Gastroesophageal sphincter (tissue), 4 donors: Measurements from ENCODE around the gene ADD2. TPM values are rescaled to one million over a fixed set of nuclear protein-coding genes. Genes with fewer than 3 reads are reported as not detected.
"Not testable (repeated sequence)": the region's sequence is repeated elsewhere in the genome, so short reads cannot be mapped to it uniquely, and the experiment has no call there.

Experiments
- ATAC-seq: fragments of 150-250 bp; one replicate; pipeline ENCODE4 v1.9.1; 2016; ENCODE audit warnings: mild to moderate bottlenecking, moderate library complexity
- H3K27ac ChIP-seq, 4 donors: fragments of 200-600 bp; sonication (generic) in 3 of 4; 1 replicate in 3 of 4; 2 replicates in 1 of 4; pipeline ENCODE4 v1.5.1; 2016 to 2019
- H3K27me3 ChIP-seq: fragments of 200-600 bp; sonication (generic); one replicate; pipeline ENCODE4 v1.5.1; 2019
- H3K36me3 ChIP-seq, 2 donors: fragments of 200-600 bp; sonication (generic); one replicate each; pipeline ENCODE4 v1.5.1; 2019; ENCODE audit warnings: control low read depth in 1 of 2
- H3K4me1 ChIP-seq, 3 donors: fragments of 200-600 bp; sonication (generic); 1 replicate in 2 of 3; 2 replicates in 1 of 3; pipeline ENCODE4 v1.5.1; 2016 to 2019; ENCODE audit warnings: control low read depth in 2 of 3
- H3K4me3 ChIP-seq, 2 donors: fragments of 200-600 bp; sonication (generic); one replicate each; pipeline ENCODE4 v1.5.1; 2019; ENCODE audit warnings: mild to moderate bottlenecking in 1 of 2, moderate library complexity in 1 of 2
- H3K9me3 ChIP-seq, 3 donors: fragments of 200-600 bp; sonication (generic); one replicate each; pipeline ENCODE4 v1.5.1; 2017 to 2019; ENCODE audit warnings: control low read depth in 2 of 3
- EP300 ChIP-seq: sonication (generic); formaldehyde crosslinking; IDR thresholded peaks from one replicate; pipeline ENCODE4 v1.6.1; 2017; ENCODE audit warnings: antibody characterized with exemption, mild to moderate bottlenecking
- POLR2A ChIP-seq, 2 donors: fragments of 450-650 bp; IDR thresholded peaks; one replicate each; pipeline ENCODE4 v1.6.1; 2017; ENCODE audit warnings: antibody characterized with exemption in 2 of 2, mild to moderate bottlenecking in 2 of 2, moderate library complexity in 1 of 2
- POLR2AphosphoS5 ChIP-seq: sonication (generic); formaldehyde crosslinking; IDR thresholded peaks from one replicate; pipeline ENCODE4 v1.6.1; 2017; ENCODE audit warnings: antibody characterized with exemption
- WGBS, 2 donors: methylation state at CpG; one replicate each; pipeline ENCODE4 v1.1.5; 2018; ENCODE audit warnings: low coverage in 1 of 2; 5-methylcytosine and 5-hydroxymethylcytosine counted together
- total RNA-seq, 4 donors: library from RNA; depleted of rRNA; stranded (reverse); fragments of >200 nt; gene quantifications; one replicate each; pipeline ENCODE4 v1.1.0, GENCODE V29; 2016
- TF ChIP-seq, protein P1 (sequence below), 4 experiments: fragments of 200-600 bp in 2 of 4; fragments of 450-650 bp in 2 of 4; sonication (generic) in 1 of 4; IDR thresholded peaks; one replicate each; pipeline ENCODE4 v1.5.1; 2017 to 2019; ENCODE audit warnings: antibody characterized with exemption in 4 of 4, mild to moderate bottlenecking in 2 of 4, moderate library complexity in 2 of 4

Gene ADD2
- total RNA-seq, 4 donors from 2014 or later, result 2.4 to 7.8 (median 3.6) TPM

DNA sequence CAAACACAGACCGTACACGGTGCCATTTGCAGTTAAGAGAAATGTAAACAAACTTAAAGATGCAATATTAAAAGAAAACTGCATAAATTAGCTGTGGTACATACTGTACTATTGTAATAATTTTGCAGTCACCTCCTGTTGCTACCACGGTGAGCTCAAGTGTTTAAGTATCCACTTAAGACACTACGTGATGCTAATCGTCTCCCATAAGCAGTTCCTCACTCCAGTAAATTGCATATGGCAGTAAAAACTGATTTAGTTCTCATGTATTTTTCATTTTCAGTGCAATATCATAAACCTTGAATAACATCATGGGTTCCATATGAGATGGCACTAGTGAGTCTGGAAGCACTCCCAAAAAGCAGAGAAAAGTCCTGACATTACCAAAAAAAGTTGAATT lies 38.0 kb upstream of the ADD2 start:
- Histone ChIP-seq H3K36me3 (no peaks in the 10 kb centered on the region), H3K4me3 (no peak overlapping the region), H3K4me1 (no peaks in the 10 kb centered on the region), H3K27ac (no peak overlapping the region), H3K9me3 (peaks cover 0 to 7% (median 0%) of the 10 kb centered on the region in 3 donors), H3K27me3 (peaks cover 19% of the 10 kb centered on the region)
- ATAC-seq, result no peak
- WGBS, 2 donors, result 46 to 68% methylated on average over 5 of the region's 5 CpGs
- TF ChIP-seq POLR2AphosphoS5 (no peak), EP300 (no peak)
- TF ChIP-seq, protein P1, sequence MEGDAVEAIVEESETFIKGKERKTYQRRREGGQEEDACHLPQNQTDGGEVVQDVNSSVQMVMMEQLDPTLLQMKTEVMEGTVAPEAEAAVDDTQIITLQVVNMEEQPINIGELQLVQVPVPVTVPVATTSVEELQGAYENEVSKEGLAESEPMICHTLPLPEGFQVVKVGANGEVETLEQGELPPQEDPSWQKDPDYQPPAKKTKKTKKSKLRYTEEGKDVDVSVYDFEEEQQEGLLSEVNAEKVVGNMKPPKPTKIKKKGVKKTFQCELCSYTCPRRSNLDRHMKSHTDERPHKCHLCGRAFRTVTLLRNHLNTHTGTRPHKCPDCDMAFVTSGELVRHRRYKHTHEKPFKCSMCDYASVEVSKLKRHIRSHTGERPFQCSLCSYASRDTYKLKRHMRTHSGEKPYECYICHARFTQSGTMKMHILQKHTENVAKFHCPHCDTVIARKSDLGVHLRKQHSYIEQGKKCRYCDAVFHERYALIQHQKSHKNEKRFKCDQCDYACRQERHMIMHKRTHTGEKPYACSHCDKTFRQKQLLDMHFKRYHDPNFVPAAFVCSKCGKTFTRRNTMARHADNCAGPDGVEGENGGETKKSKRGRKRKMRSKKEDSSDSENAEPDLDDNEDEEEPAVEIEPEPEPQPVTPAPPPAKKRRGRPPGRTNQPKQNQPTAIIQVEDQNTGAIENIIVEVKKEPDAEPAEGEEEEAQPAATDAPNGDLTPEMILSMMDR (IDR thresholded peaks at IDR 0.05), result no peak

DNA sequence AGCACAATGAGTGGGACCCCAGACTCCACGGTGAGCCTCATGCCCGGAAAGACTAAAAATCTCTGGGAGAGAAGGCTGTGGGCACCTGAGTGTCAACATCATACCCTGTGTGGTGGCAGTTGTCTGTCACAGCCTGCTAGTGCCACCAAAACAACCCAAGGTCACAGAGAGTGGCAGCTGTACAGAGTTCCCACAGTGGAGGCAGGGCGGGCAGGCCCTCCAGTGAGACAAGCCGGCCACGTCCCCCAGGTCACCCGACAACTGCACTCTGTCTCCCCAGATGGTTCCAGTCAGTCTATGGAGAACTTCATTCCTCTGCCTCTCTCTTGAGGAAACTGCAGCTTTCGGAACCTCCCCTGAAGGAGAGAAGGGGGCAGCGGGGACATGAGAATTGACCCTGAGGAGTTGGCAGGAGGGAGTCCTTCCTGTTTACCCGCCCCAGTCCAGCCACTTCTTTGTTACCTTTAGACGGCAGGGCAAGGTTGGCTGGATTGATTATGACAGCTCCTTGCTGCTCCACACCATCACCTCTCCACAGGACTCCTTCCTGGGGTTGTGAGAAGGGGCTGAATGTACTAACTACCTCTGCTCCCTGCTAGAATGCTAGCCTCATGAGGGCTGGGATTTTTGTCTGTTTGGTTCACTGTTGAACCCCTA lies 33.7 kb upstream of the ADD2 start:
- Histone ChIP-seq H3K9me3 (peaks cover 0 to 31% (median 0%) of the 10 kb centered on the region in 3 donors), H3K4me3 (no peak overlapping the region), H3K27ac (no peak overlapping the region), H3K4me1 (no peaks in the 10 kb centered on the region), H3K36me3 (no peaks in the 10 kb centered on the region), H3K27me3 (peaks cover 18% of the 10 kb centered on the region)
- ATAC-seq, result no peak
- TF ChIP-seq EP300, result no peak
- TF ChIP-seq, protein P1 (IDR thresholded peaks at IDR 0.05), result no peak
- WGBS, 2 donors, result 0 to 17% methylated on average over 1 of the region's 10 CpGs

DNA sequence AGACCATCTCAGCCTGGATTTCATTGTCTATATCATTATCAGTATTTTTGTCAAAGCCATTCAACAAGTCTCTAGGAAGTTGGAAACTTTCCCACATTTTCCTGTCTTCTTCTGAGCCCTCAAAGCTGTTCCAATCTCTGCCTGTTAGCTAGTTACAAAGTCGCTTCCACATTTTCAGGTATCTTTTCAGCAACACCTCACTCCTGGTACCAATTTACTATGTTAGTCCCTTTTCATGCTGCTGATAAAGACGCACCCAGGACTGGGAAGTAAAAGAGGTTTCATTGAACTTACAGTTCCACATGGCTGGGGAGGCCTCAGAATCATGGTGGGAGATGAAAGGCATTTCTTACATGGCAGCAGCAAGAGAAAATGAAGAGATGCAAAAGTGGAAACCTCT lies 31.7 kb upstream of the ADD2 start:
- WGBS, 2 donors, result 88 to 100% methylated on average over 1 of the region's 2 CpGs
- Histone ChIP-seq H3K36me3 (no peaks in the 10 kb centered on the region), H3K27ac (no peak overlapping the region), H3K4me3 (no peak overlapping the region), H3K9me3 (peaks cover 0 to 31% (median 0%) of the 10 kb centered on the region in 3 donors), H3K4me1 (no peaks in the 10 kb centered on the region), H3K27me3 (peaks cover 23% of the 10 kb centered on the region)
- ATAC-seq, result no peak
- TF ChIP-seq EP300 (no peak), POLR2A (IDR thresholded peaks at IDR 0.05) (no peak), POLR2AphosphoS5 (no peak)
- TF ChIP-seq, protein P1 (IDR thresholded peaks at IDR 0.05), result no peak

DNA sequence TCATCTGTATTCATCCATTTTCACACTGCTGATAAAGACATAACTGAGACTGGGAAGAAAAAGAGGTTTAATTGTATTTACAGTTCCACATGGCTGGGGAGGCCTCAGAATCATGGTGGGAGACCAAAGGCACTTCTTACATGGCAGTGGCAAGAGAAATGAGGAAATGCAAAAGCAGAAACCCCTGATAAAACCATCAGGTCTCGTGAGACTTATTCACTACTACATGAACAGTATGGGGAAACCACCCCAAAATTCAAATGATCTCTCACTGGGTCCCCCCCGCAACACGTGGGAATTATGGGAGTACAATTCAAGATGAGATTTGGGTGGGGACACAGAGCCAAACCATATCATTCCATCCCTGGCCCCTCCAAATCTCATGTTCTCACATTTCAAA lies 30.0 kb upstream of the ADD2 start:
- H3K4me1 ChIP-seq, ATAC-seq, H3K4me3 ChIP-seq, H3K36me3 ChIP-seq, H3K27ac ChIP-seq: not testable (repeated sequence)
- H3K27me3 ChIP-seq, result peaks cover 35% of the 10 kb centered on the region
- WGBS, 2 donors, result 75 to 87% methylated on average over 3 of the region's 3 CpGs
- H3K9me3 ChIP-seq, result peaks cover 0 to 31% (median 0%) of the 10 kb centered on the region in 3 donors

DNA sequence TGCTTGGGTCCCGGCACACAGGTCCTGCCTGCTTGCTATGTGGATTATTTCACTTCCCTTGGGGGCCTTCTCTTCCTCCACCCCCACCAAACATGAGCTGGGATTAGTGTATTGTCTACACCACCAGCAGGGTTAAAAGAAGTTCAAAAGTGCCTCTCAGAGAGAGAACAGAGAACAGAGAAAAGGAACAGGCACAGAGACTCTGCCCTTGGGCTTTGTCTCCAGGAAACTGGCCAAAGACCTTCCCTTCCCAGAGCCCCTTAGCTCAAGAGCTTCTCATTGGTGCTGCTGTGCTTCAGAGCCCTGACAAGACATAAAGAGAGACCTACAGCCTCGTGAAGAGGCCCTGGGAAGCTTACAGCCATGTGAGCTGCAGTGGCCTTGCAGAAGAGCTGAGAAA lies 29.5 kb upstream of the ADD2 start:
- ATAC-seq, result no peak
- 57% methylated on average over 2 of the region's 2 CpGs; no CpG with 5 or more reads in 1 of the 2 donors for WGBS, 2 donors
- Histone ChIP-seq H3K9me3 (peaks cover 0 to 31% (median 0%) of the 10 kb centered on the region in 3 donors), H3K27me3 (peaks cover 40% of the 10 kb centered on the region), H3K4me3 (no peak overlapping the region), H3K36me3 (no peaks in the 10 kb centered on the region), H3K4me1 (no peaks in the 10 kb centered on the region), H3K27ac (no peak overlapping the region)
- TF ChIP-seq EP300 (no peak), POLR2AphosphoS5 (no peak), POLR2A (IDR thresholded peaks at IDR 0.05) (no peak)
- TF ChIP-seq, protein P1 (IDR thresholded peaks at IDR 0.05), result no peak
